ENCODE results near the gene DOC2B. TPM values are rescaled to one million over a fixed set of nuclear protein-coding genes. Genes with fewer than 3 reads are reported as not detected.

DOC2B gene
- total and polyA plus RNA-seq, 2 of the 8 experiments (the other 6 are each of a cell fraction or from before 2014, with no cell fraction given) = 1.3 to 3.3 TPM

DNA sequence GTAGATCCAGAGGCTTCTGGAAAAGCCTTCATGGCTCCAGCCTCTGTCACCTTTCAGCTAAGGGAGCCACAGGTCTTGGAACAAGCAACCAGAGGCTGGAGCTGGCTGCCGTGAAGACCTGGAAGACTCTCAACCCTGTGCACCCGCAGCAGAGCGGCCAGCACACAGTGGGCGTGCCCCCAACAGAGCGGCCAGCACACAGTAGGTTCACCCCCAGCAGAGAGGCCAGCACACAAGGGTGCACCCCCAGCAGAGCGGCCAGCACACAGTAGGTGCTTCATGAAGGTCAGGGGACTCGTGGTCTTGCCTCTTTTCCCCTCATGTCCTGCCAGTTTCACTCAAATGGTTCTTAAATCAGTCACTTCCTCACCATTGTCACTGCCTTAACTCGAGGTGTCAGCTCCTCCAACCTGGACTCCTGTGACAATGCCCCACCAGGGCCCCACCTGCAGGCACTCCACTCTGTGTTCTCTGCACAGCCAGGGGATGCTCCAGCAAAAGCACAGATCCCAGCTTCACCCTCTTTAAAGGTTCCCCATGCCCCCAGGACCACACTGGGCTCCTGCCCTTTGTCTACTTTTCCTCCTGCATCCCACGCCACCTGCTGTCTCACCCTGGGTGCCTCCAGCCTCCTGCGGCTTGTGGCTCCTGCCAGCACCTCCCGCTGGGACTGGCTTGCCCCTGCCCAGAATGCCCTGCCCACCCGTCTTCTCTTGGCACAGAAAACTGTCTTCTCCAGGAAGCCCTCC, 42.4 kb upstream of the DOC2B start (continued):
- TF ChIP-seq, protein P1, sequence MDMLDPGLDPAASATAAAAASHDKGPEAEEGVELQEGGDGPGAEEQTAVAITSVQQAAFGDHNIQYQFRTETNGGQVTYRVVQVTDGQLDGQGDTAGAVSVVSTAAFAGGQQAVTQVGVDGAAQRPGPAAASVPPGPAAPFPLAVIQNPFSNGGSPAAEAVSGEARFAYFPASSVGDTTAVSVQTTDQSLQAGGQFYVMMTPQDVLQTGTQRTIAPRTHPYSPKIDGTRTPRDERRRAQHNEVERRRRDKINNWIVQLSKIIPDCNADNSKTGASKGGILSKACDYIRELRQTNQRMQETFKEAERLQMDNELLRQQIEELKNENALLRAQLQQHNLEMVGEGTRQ (IDR thresholded peaks at IDR 0.05; ENCODE audit: low read length) = no peak
- TF ChIP-seq JUN (IDR thresholded peaks at IDR 0.05; ENCODE audit: low read depth, low read length) = no peak
- no peak for TF ChIP-seq CEBPB (IDR thresholded peaks at IDR 0.05; ENCODE audit: low read depth, low read length)
- TF ChIP-seq TEAD4 (IDR thresholded peaks at IDR 0.05; ENCODE audit: low read depth, low read length) = no peak
- no peak for TF ChIP-seq EGR1 (IDR thresholded peaks at IDR 0.05; ENCODE audit: borderline replicate concordance, low read depth, low read length)
- TF ChIP-seq FOSL1 (IDR thresholded peaks at IDR 0.05; ENCODE audit: insufficient read depth, low read depth, low read length) = no peak

All from H1 (cell line).